HG02973 (cell line): ENCODE results near the gene SYNGAP1.
A peak's percentile ranks its signal among the peaks of the same experiment; 100 is the strongest.
"Not testable (repeated sequence)": the region's sequence is repeated elsewhere in the genome, so short reads cannot be mapped to it uniquely, and the experiment has no call there.

Experiments used
- ATAC-seq: cut with Tn5 transposase; IDR thresholded peaks from one replicate; pipeline ENCODE4 v1.9.1; 2021; ENCODE audit warnings: moderate library complexity; ENCODE audit not compliant: unreplicated experiment

SYNGAP1 gene

DNA sequence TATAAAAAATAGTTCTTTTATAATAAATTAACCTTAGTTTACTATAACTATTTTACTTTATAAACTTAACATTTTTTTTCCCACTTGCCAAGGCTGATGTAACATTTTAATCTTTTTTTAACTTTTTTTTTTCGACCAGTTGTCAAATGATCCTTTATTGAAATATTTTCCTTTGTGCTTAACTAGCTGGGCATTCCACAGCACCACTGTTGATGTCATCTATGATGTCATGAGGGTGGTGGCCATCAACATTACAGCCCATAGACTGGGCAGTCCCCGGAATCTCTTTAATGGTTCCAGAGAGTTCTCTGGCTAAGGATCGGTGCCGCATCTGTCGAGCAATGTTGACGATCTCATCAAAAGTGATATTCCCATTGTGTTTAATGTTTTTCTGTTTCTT, 20.0 kb upstream of the SYNGAP1 start:
- not testable (repeated sequence) for ATAC-seq

DNA sequence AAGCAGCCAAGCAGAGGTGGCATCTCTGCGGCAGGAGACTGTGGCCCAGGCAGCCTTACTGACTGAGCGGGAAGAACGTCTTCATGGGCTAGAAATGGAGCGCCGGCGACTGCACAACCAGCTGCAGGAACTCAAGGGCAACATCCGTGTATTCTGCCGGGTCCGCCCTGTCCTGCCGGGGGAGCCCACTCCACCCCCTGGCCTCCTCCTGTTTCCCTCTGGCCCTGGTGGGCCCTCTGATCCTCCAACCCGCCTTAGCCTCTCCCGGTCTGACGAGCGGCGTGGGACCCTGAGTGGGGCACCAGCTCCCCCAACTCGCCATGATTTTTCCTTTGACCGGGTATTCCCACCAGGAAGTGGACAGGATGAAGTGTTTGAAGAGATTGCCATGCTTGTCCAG, 15.0 kb upstream of the SYNGAP1 start:
- no peak for ATAC-seq

DNA sequence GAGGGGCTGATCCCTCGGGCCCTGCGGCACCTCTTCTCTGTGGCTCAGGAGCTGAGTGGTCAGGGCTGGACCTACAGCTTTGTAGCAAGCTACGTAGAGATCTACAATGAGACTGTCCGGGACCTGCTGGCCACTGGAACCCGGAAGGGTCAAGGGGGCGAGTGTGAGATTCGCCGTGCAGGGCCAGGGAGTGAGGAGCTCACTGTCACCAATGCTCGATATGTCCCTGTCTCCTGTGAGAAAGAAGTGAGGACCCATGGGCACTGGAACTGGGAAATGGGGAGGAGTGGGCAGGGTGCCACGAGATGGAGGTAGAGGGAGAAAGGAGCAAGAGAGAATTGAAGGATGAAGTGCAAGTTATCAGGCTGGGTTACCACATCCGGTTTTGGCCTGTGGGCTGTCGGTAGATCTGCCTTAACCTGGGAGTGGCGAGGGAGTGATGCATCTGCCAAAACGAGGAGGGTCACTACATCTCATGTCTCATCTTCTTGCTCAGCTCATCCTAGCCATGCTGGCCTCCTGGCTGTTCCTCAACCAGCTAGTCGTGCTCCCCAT, 14.4 kb upstream of the SYNGAP1 start:
- no peak for ATAC-seq

DNA sequence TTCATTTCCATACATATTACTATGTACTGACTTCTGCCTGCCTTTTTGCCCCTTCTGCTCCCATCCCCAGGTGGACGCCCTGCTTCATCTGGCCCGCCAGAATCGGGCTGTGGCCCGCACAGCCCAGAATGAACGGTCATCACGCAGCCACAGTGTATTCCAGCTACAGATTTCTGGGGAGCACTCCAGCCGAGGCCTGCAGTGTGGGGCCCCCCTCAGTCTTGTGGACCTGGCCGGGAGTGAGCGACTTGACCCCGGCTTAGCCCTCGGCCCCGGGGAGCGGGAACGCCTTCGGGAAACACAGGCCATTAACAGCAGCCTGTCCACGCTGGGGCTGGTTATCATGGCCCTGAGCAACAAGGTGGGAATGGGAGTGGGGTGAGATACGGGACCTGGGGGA, 13.7 kb upstream of the SYNGAP1 start:
- no peak for ATAC-seq

DNA sequence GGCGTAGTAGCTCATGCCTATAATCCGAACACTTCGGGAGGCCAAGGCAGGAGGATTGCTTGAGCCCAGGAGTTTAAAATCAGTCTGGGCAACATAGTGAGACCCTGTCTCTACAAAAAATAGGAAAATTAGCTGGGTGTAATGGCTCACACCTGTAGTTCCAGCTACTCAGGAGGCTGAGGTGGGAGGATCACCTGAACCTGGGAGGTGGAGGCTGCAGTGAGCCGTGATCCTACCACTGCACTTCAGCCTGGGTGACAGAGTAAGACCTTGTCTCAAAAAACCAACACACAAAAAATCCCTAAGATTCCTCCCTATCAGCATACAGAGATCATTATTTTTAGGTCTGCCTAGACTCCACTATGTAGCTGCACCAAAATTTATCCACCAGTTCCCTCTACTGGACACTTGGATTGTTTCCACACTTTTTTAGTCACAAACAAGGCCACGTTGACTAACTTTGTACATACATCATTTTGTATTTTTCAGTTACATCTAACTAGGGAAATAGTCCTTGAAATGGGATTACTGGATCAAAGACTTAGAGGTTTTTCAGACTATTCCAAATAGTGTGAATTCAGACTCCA, 12.6 kb upstream of the SYNGAP1 start:
- no peak for ATAC-seq

DNA sequence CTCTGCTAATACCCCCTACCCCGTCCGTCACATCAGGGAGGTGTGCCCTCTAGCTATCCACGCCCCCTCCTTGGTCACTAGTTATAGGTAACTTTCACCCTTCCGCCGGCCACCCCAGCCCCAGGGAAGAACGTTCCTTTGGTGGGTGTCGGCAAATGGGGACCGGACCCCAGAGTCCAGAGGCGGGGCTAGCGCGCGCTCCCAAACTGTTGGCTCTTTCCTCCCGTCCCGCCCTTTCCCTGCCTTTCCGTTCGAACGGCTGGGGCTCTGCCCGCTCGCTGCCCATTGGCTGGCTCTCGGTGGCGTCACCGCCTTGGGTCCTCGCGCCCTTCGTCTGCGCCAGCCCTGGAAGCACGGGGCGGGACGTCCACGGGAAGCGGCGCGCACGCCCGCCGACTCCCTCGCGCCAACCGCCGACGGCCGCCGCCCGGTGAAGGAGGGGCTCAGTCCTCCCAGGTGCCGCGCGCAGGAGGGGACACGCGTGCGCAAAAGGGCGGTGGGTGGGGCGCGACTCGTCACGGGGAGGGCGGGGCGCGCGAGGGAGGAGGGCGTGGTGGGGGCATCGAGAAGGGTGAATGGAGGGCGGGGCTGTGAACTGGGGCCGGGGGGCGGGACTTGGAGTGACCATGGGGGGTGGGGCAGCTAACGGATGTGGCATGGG, 9.7 kb upstream of the SYNGAP1 start:
- ATAC-seq, result peak; percentile 69

DNA sequence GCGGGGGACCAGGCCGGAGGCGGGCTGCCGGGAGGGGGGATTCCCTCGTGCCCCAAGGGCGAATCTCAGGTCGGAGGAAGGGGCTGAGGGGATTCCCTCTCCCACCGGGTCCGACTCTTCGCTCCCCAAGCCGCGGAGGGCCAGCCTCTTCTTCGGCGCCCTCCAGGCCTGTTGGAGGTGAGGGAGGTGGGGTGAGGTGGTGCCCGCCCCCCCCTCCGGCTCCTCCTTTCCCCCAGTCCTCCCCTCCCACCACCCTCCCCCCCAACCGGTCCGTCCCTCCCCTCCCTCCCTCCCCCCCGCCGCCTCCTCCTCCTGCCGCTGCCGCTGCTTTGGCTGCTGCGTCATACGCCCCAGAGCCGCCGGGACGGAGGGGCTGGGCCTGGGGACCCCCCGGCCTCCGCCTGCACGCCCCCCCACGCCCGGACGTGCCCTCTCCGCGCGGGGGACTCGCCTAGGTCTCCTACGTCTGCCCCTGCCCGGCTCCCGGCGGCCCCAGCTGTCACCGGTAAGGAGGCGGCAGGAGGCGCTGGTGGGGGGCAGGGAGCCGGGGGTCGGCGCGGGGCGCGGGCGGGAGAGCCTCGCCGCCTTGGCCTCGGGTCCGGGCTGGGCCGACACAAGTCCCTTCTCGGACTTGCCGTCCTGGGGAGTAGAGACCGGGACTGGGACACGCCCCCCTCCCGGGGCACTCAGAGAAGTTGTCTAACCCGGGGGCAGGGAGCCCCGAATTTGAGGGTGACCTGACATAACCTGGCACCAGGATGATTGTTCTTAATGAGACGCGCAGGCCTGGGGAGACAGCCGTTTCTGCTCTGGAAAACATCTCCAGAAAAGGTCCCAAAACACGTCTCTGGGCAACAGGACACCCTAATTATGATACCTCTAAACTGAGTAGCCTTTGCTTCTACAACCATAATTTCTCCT, 8.9 kb upstream of the SYNGAP1 start, which contains the start of gene PHF1:
TSS of gene PHF1 (plus strand) at position 304 of the 921 bp plus-strand sequence. CDS start 1,250 bp downstream, outside the sequence.
- ATAC-seq, result peak; percentile 28

DNA sequence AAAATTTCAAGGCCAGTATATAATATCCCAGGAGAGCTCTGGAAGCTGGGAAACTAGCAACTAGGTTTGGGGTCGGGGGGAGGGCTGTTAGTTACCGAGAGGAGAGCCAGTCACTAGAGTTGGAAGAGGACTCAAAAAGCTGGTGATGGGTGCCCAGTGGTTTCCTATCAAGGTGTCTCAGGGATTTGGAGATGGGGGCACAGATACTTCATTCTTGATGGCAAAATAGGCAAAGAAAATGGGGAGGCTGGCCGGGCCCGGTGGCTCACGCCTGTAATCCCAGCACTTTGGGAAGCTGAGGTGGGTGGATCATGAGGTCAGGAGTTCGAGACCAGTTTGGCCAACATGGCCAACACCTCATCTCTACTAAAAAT, 8.2 kb upstream of the SYNGAP1 start:
- ATAC-seq, result no peak

DNA sequence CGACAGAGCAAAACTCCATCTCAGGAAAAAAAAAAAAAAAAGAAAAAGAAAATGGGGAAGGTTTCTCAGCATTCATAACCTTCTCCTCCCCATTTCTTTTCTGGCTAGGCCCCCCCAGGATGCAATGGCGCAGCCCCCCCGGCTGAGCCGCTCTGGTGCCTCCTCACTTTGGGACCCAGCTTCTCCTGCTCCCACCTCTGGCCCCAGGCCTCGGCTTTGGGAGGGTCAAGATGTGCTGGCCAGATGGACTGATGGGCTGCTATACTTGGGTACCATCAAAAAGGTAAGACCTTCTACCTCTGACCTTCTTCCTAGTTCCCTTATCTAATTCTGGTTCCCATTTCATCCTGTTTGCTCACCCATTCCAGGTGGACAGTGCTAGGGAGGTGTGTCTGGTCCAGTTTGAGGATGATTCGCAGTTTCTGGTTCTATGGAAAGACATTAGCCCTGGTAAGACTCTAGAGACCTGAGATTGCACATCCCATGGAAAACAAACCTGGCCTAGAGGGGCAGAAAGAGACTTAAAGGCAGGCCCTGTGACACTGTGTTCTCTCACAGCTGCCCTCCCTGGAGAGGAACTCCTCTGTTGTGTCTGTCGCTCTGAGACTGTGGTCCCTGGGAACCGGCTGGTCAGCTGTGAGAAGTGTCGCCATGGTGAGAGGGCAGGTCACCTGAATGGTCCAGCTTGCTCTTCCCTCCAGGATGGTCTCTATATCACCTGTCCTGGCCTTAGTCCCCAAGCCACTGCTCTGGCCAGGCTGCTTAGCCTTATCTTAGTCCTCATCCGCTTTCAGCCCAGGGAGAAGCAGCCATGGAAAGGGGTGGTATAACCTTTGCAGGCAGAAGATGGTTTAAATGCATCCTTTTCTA, 7.5 kb upstream of the SYNGAP1 start:
- no peak for ATAC-seq

DNA sequence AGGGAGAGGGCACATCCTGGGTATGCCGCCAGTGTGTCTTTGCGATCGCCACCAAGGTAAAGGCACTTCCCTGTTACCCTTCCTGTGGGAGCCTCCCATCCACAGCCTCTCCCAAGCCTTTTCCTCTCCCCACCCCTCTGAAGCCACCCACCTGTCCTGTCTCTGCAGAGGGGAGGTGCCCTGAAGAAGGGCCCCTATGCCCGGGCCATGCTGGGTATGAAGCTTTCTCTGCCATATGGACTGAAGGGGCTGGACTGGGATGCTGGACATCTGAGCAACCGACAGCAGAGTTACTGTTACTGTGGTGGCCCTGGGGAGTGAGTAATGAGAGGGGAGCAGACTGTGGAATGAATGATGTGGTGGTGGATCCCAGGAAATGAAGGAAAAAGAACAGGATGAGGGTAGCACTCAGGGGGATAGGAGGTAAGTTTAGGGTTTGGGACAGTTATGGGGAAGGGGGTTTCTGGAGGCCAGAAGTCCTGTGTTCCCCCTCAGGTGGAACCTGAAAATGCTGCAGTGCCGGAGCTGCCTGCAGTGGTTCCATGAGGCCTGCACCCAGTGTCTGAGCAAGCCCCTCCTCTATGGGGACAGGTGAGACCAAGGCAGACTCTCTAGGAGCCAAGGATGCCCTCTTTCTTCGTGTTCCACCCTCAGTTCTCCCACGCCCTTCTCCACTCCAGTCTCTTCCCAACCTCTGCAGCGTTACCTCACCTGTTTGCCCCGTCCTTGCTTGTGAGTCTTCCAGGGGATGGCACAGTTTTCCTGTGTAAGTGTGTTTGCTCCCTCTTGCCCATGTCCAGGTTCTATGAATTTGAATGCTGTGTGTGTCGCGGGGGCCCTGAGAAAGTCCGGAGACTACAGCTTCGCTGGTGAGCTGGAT, 6.4 kb upstream of the SYNGAP1 start:
- ATAC-seq, result no peak

DNA sequence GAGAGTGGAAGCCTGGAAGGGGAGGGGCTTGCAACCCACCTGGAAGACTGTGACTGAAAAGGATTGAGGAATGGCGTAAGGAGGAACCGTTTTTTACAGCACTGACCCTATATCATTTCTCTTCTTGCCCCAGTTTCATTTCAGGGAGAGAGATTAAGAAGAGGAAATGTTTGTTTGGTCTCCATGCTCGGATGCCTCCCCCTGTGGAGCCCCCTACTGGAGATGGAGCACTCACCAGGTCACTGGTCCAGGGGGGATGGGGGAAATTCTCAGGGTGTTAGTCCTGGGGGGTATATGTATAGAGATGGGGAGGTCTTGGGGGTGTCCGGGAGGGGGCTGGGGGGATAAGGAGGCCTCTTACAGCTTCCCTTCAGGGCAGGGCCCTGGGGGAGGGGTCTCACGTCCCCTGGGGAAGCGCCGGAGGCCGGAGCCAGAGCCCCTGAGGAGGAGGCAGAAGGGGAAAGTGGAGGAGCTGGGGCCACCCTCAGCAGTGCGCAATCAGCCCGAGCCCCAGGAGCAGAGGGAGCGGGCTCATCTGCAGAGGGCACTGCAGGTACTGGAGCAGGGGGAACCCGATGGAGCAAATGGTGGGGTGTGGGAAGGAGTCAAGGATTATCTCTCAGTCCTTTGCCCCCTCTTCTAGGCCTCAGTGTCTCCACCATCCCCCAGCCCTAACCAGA, 5.1 kb upstream of the SYNGAP1 start:
- ATAC-seq, result no peak

DNA sequence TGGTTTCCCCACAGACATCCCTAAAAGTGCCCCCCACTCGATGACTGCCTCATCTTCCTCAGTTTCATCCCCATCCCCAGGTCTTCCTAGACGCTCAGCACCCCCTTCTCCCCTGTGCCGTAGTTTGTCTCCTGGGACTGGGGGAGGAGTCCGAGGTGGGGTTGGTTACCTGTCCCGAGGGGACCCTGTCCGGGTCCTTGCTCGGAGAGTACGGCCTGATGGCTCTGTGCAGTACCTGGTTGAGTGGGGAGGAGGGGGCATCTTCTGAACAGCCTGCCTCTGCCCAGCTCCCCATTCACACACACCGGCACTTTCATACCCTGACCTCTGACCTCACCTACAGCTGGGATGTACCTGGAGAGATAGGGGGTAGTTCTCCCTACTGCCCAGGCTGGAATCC, 4.0 kb upstream of the SYNGAP1 start:
- ATAC-seq, result no peak

DNA sequence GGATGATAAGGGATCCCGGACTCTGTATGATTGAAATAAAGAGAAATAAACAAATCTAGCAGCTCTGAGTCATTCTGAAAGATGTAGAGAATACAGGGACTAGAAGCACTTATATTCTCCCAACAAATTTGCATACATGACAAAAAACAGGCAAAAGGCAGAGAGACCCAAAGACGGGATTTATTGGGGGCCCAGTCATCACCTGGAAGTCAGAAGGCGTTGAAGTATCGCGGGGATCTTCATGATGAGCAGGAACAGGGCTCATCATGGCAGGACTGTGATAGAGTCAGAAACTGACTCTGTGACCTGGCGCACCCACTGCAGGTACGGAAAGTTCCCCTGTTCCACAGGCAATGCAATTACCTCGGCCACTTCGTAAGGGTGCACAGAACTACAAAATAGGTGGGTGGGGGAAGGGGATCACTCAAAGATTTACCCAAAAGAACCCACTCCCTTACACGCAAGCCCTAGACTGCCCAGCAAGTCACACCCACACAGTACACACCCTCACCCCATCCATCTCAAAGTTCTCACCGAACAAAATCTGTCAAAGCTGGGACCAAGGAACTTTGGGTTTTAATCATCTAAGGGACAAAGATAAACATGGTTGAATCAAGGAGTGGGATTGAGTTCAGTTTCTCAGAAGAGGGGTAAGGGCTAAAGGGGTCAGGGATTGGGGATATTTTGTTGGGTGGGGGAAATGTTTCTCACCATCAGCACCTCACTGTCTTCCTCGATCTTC, 3.3 kb upstream of the SYNGAP1 start:
- ATAC-seq, result no peak

DNA sequence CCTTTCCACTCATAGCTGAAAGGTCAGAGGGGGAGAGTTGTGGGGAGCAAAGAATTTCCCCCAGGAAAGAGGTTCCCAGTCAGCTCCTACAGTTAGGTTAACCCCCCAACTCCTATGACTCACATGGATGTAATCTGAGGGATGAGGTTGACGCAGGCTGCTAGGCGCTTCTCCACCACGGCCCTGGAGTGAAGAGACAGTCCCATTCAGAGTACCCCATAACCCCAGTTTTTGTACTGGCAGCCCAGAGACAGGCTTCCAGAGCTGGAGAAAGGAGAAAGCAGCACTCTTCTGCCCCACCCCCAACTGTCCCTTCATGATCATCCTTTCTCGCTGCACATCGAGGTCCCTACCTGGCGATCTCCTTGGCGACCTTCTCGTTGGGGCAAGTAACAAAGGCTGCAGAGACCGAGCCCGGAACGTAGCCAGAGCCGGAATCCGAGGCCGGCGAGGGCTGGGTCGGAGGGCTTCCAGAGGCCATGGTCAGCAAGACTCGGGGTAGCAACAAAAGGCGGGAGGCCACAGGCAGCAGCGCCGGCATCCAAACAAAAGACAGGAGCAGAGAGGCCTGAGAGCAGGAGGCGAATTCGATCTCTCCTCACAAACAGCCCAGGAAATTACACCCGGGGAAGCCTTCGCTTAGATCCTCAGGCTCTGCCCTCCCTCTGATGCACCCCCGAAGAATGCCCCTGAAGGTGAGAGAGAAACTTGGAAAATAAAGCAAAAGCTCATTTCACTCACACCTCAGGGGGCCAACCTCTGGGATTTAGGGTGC, 2.5 kb upstream of the SYNGAP1 start:
- no peak for ATAC-seq

DNA sequence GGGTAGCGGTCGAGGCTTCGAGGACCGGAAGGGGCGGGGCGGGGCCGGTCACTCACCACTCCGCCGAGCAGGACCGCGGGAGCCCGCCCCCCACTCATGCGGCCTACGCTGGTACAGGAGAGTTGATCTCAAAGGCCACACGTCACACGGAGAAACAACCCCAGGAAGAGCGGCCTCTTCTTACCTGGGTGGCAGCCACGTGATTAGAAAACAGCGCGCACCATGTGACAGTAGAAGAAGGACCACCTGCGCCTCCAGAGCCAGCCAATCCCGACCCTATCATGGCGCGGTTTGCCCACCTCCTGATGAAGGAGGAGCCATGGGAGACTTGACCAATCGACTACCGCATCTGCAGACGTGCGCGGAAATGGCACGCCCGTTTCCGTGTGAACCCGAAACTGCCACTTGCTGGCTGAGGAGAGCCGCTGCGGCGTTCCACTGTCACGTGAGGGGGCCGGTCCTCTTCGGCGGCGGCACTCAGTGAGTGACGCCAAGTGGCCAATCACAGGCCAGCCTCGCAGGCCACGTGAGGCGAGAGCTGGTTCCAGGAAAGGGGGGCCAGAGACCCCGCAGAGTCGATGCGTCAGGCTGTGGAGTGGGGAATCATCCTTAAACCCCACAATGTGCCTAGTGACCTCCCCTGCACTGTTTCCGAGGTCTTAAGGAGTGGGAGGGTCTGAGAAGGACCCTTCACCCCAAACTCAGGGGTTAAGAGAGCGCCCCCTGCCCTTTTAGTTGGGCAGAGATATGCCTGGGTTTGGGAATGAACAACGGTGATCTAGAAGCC, 1.8 kb upstream of the SYNGAP1 start, which contains the start of gene CUTA:
TSS of gene CUTA (minus strand) at position 205 of the 787 bp plus-strand sequence. CDS start at position 98, 107 bp downstream.
- ATAC-seq, result peak; percentile 74

DNA sequence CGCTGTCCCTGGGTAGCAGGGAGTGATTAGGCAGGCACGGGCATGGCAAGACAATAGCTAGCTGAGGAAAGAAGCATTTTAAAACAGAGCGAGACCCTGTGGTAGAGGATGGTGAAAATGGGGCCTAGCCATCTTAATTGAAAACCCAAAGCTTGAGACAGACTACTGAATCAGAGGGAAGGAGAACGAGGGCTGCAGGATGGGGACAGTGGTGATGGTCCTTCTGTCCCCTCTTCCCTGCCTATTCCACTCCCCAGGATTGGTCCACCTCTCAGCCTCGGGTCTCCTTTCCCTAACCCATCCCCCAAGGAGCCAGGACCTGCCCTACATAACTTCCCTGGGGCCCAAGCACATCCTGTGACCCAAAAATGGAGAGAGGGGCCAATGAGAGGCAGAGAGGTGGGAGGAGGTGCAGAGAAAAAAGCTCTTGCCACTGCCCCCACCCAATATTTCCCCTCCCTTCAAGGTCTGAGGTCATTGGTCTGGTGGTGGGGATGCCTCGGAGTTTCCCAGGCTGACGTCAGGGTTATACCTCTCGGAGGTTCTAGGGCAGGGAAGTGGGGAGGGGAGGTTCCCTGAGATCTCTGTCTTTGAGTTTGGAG, 1.1 kb upstream of the SYNGAP1 start:
- ATAC-seq, result no peak
